Medulla oblongata (tissue), 1 donor: ENCODE results near the gene SLC9C1.
A peak's percentile ranks its signal among the peaks of the same experiment; 100 is the strongest.

Source experiments
- DNase-seq: peaks from one replicate; pipeline ENCODE4 v3.0.0-alpha.2; 2015; ENCODE audit errors: extremely low spot score

Gene SLC9C1

GRCh38 chr3:112111785-112112402 is 182.1 kb downstream of the SLC9C1 start:
- peak; percentile 82 for DNase-seq

- no peak for DNase-seq
These were observed 184.7 kb downstream of the SLC9C1 start for GRCh38 chr3:112109322-112109721.

GRCh38 chr3:112104774-112105173 is 189.2 kb downstream of the SLC9C1 start:
- no peak for DNase-seq

GRCh38 chr3:112101916-112102315 is 192.1 kb downstream of the SLC9C1 start:
- no peak for DNase-seq

- no peak for DNase-seq
These were observed 196.6 kb downstream of the SLC9C1 start for GRCh38 chr3:112097378-112097777.

DNA sequence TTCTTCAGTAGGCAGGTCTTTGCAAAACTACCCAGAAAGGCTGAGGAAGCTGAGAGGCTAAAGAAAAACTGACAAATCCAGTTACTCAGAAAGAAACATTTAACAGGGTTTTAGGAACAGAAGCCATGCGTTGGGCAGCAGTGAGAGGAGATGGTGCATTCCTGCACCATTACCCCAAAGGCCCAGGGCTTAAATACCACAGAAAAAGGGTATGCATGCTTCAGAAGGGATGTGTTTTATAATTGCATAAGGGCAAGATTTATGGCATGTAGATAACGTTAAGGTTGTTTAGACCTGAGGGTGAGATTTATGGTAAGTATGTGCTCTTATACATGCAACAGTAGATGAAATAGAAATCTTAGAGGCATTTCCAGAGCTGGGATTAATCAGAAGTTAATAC is 197.8 kb downstream of the SLC9C1 start:
- DNase-seq = no peak

DNA sequence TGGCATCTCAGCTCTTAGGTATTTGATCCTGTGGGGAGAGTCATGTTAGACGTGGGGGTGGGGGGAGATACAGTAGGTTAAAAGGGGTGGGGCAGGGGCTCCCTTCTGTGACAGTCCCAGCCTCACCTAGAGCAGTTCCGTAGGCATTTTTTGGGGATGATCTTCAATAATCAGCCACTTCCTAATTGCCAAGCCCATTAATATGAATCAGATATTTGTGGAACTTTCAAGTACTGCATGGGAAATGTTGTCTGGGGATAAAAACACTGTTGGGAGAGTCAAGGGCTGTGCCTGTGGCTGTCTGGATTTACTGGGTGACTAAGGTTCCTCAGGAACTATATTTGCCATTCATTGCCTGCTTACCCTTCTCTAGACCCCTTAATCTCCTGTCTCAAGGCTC is 198.3 kb downstream of the SLC9C1 start:
- no peak for DNase-seq

GRCh38 chr3:112093180-112093522 is 200.9 kb downstream of the SLC9C1 start:
- no peak for DNase-seq

DNA sequence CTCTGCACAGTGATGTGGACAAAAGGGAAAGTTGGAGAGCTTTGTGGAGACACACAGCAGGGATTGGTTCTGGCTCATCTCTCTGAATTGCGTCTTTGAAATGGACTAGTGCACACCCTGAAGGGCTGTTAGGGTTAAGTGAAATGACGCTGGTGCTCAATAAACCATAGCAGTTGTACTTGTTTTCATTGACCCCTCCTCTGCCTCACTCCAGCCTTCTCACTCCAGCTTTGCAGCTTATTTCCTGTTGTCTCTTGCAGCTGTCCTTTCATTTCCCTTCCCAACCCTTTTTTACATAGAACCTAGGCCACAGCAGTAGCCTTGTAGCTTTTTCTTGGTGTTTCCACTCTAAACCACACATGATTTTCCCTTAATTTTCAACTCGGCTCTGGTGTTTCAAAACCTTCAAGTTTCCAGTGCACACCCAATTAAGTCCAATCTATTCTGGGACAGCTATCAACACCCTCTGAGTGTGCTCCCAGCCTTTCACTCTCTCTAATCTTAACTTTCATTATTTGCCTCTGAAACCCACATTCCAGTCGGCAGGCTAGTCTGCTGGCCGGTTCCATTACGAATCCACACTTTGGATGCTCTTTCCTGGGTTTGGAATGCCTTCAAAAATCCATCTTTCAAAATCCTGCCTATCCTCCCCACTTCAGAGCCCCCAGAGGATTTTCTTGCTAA is 201.4 kb downstream of the SLC9C1 start:
- no peak for DNase-seq

- no peak for DNase-seq
These were observed 203.0 kb downstream of the SLC9C1 start for GRCh38 chr3:112090887-112091586.
